Measurements from ENCODE around the gene RFT1. TPM values are rescaled to one million over a fixed set of nuclear protein-coding genes. Genes with fewer than 3 reads are reported as not detected.

RFT1 gene
- total and polyA plus RNA-seq, 2 of the 13 experiments (the other 11 are each of a cell fraction or from before 2014, with no cell fraction given) = 23.2 to 37.0 TPM

DNA sequence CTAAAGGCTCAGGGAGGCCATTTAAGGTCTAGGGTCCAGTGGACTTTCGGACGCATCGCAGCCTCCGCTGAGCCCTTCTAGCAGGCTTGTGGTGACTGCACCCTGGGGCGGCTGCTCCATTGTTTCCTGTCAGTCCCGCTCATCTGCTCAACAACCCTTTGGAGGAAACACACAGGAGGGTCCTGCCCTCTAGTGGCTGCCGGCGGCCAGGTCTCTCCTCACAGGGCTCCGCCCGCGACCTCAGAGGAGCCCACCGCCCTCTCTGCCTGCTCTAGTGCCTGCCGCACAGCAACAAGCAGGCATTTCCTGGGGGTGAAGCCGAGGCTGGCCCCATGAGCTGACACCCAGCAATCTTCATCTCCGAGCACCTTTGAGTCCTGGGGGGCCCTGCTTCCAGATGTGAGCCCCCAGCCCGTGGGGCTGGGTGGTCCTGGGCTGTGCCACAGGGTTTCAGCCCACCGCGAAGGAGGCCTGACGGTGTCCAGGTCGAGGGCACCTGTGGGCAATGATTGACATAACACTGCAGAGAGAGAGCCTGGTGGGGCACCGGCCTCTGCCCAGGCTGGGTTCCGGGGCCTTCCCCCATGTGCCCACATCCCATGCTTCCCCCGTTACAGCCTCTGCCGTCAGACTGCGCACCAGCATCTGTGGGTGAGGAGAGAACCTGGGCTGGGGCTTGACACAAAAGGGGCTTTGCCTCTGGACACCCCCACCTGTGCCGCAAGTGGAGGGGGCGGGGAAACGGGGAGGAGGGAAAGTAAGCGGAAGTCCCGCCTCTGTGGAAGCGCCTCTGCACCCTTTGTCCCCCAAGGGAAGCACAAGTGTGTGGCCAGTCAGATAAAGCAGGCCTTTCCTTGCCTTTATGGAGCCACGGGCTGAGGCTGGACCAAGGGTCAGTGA is 57.3 kb downstream of the RFT1 start (continued):
- TF ChIP-seq, protein P1, sequence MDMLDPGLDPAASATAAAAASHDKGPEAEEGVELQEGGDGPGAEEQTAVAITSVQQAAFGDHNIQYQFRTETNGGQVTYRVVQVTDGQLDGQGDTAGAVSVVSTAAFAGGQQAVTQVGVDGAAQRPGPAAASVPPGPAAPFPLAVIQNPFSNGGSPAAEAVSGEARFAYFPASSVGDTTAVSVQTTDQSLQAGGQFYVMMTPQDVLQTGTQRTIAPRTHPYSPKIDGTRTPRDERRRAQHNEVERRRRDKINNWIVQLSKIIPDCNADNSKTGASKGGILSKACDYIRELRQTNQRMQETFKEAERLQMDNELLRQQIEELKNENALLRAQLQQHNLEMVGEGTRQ (IDR thresholded peaks at IDR 0.05; ENCODE audit: low read depth, low read length) = no peak
- TF ChIP-seq, protein P1 (CRISPR knock-in tag; IDR thresholded peaks at IDR 0.05; ENCODE audit: borderline replicate concordance) = no peak; the same call in 1 of the 2 replicates
- no peak for TF ChIP-seq GPN1 (CRISPR knock-in tag; IDR thresholded peaks at IDR 0.05; ENCODE audit: borderline replicate concordance)
- no peak for TF ChIP-seq PAF1 (CRISPR knock-in tag; IDR thresholded peaks at IDR 0.05)
- no peak; the same call in none of the 2 replicates for TF ChIP-seq ZMYM3 (CRISPR knock-in tag; IDR thresholded peaks at IDR 0.05)
- TF ChIP-seq ZKSCAN1 (IDR thresholded peaks at IDR 0.05; ENCODE audit: low read length) = no peak
- TF ChIP-seq EHMT2 (IDR thresholded peaks at IDR 0.05; ENCODE audit: borderline replicate concordance, low read depth, low read length) = no peak
- TF ChIP-seq PRPF4 (IDR thresholded peaks at IDR 0.05; ENCODE audit: low read depth, low read length, poor library complexity, severe bottlenecking) = no peak
- TF ChIP-seq ZBTB8A (CRISPR knock-in tag; IDR thresholded peaks at IDR 0.05; ENCODE audit: borderline replicate concordance, low read depth) = no peak
- no peak for TF ChIP-seq ZEB1 (IDR thresholded peaks at IDR 0.05; ENCODE audit: insufficient replicate concordance, low read depth)
- no peak for TF ChIP-seq NR2F1 (CRISPR knock-in tag; IDR thresholded peaks at IDR 0.05)
- TF ChIP-seq ZNF101 (CRISPR knock-in tag; IDR thresholded peaks at IDR 0.05; ENCODE audit: borderline replicate concordance, low read depth) = no peak
- TF ChIP-seq PAX8 (CRISPR knock-in tag; IDR thresholded peaks at IDR 0.05; ENCODE audit: borderline replicate concordance) = no peak
- TF ChIP-seq SMARCC2 (IDR thresholded peaks at IDR 0.05) = no peak
- 0 out of 2 replicates have a peak, but pooled peaks have one; percentile 45 for TF ChIP-seq GLI4 (CRISPR knock-in tag; IDR thresholded peaks at IDR 0.05; ENCODE audit: borderline replicate concordance)
- TF ChIP-seq, protein P2, sequence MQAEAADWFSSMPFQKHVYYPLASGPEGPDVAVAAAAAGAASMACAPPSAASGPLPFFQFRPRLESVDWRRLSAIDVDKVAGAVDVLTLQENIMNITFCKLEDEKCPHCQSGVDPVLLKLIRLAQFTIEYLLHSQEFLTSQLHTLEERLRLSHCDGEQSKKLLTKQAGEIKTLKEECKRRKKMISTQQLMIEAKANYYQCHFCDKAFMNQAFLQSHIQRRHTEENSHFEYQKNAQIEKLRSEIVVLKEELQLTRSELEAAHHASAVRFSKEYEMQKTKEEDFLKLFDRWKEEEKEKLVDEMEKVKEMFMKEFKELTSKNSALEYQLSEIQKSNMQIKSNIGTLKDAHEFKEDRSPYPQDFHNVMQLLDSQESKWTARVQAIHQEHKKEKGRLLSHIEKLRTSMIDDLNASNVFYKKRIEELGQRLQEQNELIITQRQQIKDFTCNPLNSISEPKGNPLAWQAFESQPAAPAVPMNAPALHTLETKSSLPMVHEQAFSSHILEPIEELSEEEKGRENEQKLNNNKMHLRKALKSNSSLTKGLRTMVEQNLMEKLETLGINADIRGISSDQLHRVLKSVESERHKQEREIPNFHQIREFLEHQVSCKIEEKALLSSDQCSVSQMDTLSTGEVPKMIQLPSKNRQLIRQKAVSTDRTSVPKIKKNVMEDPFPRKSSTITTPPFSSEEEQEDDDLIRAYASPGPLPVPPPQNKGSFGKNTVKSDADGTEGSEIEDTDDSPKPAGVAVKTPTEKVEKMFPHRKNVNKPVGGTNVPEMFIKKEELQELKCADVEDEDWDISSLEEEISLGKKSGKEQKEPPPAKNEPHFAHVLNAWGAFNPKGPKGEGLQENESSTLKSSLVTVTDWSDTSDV (CRISPR knock-in tag; IDR thresholded peaks at IDR 0.05) = peak; percentile 82
- TF ChIP-seq KDM2A (CRISPR knock-in tag; IDR thresholded peaks at IDR 0.05; ENCODE audit: borderline replicate concordance, low read depth) = peak; percentile 70
- TF ChIP-seq NR2C2 (CRISPR knock-in tag; IDR thresholded peaks at IDR 0.05; ENCODE audit: borderline replicate concordance) = no peak
- peak; percentile 74 for TF ChIP-seq CBFB (CRISPR knock-in tag; IDR thresholded peaks at IDR 0.05)
- peak; percentile 36; the same call in 1 of the 2 replicates for TF ChIP-seq ZNF430 (CRISPR knock-in tag; IDR thresholded peaks at IDR 0.05)
- peak; percentile 45 to 82; a peak in 3 of 4 replicates for TF ChIP-seq POLR2A (IDR thresholded peaks at IDR 0.05; ENCODE audit: insufficient read depth in 1 of 2, low read depth in 2 of 2, low read length in 2 of 2)
- TF ChIP-seq RXRA (CRISPR knock-in tag; IDR thresholded peaks at IDR 0.05) = peak; percentile 84
- TF ChIP-seq ZNF331 (CRISPR knock-in tag; IDR thresholded peaks at IDR 0.05) = peak; percentile 71
- peak; percentile 36; the same call in 1 of the 2 replicates for TF ChIP-seq DR1 (CRISPR knock-in tag; IDR thresholded peaks at IDR 0.05)
- no peak for TF ChIP-seq KLF15 (CRISPR knock-in tag; IDR thresholded peaks at IDR 0.05; ENCODE audit: borderline replicate concordance)
- TF ChIP-seq ADNP (CRISPR knock-in tag; IDR thresholded peaks at IDR 0.05) = no peak
- TF ChIP-seq SIX4 (CRISPR knock-in tag; IDR thresholded peaks at IDR 0.05) = no peak
